Measurements from ENCODE around the gene MEIOSIN. TPM values are rescaled to one million over a fixed set of nuclear protein-coding genes. Genes with fewer than 3 reads are reported as not detected.

Gene MEIOSIN
- total RNA-seq, 1 donor from 2014 or later: not detected

DNA sequence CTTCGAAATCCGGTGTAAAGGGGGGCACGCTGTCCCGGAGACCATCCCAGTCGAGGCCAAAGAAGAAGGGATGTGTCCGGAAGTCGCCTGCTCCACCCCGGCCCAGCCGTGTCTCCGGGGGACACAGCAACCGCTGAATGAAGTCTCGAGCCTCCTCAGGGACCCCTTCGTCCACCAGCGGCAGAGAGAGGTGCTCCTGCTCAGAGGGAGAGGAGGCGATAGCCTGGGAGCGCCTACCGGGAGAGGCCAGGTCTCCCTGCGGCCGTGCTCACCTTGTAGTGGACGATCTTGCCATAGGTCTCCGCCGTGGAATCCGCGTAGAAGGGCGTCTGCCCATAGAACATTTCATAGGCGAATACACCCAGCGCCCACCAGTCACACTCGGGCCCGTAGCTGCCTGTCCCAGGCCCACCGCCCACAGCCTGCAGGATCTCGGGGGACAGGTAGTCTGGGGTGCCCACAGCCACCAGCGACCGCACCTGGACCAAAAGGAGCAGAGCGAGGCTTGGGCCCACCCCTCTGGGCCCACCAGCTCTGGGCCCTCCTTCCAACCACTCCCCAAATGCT, 44.2 kb downstream of the MEIOSIN start:
- Histone ChIP-seq H3K27ac (ENCODE audit: low read depth, low read length) (no peak overlapping the region), H3K9ac (ENCODE audit: low read depth in 1 of 3, low read length in 3 of 3) (no peak overlapping the region), H3K27me3 (ENCODE audit: control insufficient read depth in 3 of 3, insufficient read depth in 3 of 3, low read length in 3 of 3) (no peaks in the 10 kb centered on the region), H3K4me3 (ENCODE audit: low read length in 3 of 3) (no peak overlapping the region), H3K9me3 (ENCODE audit: control insufficient read depth in 3 of 3, low read length in 3 of 3) (no peaks in the 10 kb centered on the region), H3K4me1 (ENCODE audit: control insufficient read depth in 3 of 3, insufficient read depth in 3 of 3, low read length in 3 of 3) (peaks cover 26 to 40% (median 29%) of the 10 kb centered on the region in 3 donors), H3K36me3 (ENCODE audit: control insufficient read depth in 3 of 3, insufficient read depth in 3 of 3, low read length in 3 of 3) (peaks cover 24 to 52% (median 41%) of the 10 kb centered on the region in 3 donors)

DNA sequence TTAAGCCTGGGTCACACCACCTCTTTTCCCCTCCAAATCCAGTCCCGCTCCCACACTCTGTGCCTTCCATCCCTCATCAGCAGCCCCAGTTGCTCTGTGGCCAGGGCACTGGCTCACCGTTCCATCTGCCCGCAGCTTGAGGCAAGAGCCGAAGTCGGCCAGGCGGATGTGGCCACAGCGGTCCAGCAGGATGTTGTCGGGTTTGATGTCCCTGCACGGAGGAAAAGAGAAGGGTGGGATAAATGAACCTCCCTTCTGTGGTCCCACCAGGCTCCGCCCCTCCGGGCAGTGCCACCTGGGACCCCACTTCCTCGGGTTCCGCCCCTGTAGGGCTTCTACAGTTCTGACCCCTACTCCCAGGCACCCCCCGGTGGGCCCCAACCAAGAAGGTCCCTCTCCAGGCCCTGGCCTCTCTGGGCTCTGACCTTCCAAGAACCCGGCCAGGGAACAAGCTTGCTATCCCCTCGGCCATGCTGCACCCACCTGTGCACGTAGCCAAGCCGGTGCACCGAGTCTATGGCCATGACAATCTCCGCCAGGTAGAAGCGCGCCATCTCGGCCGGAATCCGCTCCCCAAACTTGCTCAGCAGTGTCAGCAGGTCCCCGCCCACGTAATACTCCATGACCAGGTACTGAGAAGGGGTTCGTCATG, 44.9 kb downstream of the MEIOSIN start:
- Histone ChIP-seq H3K27me3 (ENCODE audit: control insufficient read depth in 3 of 3, insufficient read depth in 3 of 3, low read length in 3 of 3) (no peaks in the 10 kb centered on the region), H3K36me3 (ENCODE audit: control insufficient read depth in 3 of 3, insufficient read depth in 3 of 3, low read length in 3 of 3) (peaks cover 24 to 45% (median 35%) of the 10 kb centered on the region in 3 donors), H3K4me1 (ENCODE audit: control insufficient read depth in 3 of 3, insufficient read depth in 3 of 3, low read length in 3 of 3) (peaks cover 31 to 39% (median 33%) of the 10 kb centered on the region in 3 donors), H3K9ac (ENCODE audit: low read depth in 1 of 3, low read length in 3 of 3) (no peak overlapping the region), H3K9me3 (ENCODE audit: control insufficient read depth in 3 of 3, low read length in 3 of 3) (no peaks in the 10 kb centered on the region), H3K4me3 (ENCODE audit: low read length in 3 of 3) (no peak overlapping the region), H3K27ac (ENCODE audit: low read depth, low read length) (no peak overlapping the region)

DNA sequence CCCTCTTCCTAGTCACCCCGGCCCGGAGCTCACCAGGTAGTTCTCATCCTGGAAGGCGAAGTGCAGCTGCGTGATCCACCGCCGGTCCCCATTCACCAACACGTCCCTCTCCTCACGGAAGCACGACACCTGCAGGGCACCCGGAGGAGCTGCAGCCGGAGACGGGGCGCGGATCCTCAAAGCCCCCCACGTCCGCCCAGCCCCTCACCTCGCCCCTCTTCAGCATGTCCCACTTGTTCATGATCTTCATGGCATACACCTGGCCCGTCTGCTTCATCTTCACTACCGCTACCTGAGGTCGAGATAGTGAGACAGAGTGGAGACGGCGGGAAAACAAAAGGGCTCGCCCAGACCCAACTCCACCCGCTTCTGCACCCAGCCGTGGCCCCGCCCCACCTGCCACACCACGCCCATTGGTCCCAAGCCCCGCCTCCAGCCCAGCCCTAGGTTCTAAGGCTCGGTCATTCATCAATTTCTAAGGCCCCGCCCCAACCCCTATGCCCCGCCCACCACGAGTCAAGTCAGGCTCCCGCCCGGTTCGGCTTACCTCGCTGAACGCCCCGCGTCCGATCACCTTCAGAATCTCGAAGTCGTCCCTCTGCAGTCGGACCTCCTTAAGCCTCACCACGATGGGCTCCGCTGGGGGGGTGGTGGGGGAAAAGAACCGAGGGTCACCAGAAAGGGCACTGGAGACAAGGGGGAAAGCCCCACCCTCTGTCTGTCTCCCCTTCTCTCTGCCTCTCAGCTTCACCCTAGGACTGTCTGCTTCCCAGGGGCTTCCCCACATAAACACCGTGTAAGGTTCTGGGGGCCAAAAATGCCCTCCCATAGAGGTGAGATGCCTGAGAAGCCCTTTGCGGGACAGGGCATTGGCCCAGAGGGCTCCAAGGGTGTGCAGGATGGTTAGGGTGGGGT, 46.2 kb downstream of the MEIOSIN start:
- Histone ChIP-seq H3K9ac (ENCODE audit: low read depth in 1 of 3, low read length in 3 of 3) (peak overlapping the region in 2 of 3 donors; percentile 86 to 94), H3K27ac (ENCODE audit: low read depth, low read length) (peak overlapping the region; percentile 95), H3K9me3 (ENCODE audit: control insufficient read depth in 3 of 3, low read length in 3 of 3) (no peaks in the 10 kb centered on the region), H3K4me1 (ENCODE audit: control insufficient read depth in 3 of 3, insufficient read depth in 3 of 3, low read length in 3 of 3) (peaks cover 44 to 47% (median 46%) of the 10 kb centered on the region in 3 donors), H3K27me3 (ENCODE audit: control insufficient read depth in 3 of 3, insufficient read depth in 3 of 3, low read length in 3 of 3) (no peaks in the 10 kb centered on the region), H3K4me3 (ENCODE audit: low read length in 3 of 3) (peak overlapping the region; percentile 14 to 91 (median 90)), H3K36me3 (ENCODE audit: control insufficient read depth in 3 of 3, insufficient read depth in 3 of 3, low read length in 3 of 3) (peaks cover 24 to 39% (median 35%) of the 10 kb centered on the region in 3 donors)

DNA sequence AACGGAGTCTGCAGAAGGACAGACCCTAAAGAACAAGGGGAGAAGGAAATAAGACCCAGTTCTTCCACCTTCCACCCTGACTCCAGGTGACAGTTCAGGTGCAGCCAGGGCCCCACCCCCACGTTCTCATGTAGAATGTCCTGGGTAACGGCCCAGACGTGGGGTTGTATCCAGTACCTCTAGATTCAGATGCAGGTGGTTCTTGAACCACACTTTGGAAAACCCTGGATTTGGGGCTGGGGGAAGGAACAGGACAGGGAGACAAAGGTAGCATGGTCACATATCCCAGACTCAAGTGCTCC, 46.9 kb downstream of the MEIOSIN start:
- H3K36me3 ChIP-seq (ENCODE audit: control insufficient read depth in 3 of 3, insufficient read depth in 3 of 3, low read length in 3 of 3): peaks cover 24 to 35% (median 29%) of the 10 kb centered on the region in 3 donors
- no peaks in the 10 kb centered on the region for H3K27me3 ChIP-seq (ENCODE audit: control insufficient read depth in 3 of 3, insufficient read depth in 3 of 3, low read length in 3 of 3)
- peak overlapping the region; percentile 31 to 91 (median 90) for H3K4me3 ChIP-seq (ENCODE audit: low read length in 3 of 3)
- peak overlapping the region; percentile 95 for H3K27ac ChIP-seq (ENCODE audit: low read depth, low read length)
- peaks cover 50 to 53% (median 52%) of the 10 kb centered on the region in 3 donors for H3K4me1 ChIP-seq (ENCODE audit: control insufficient read depth in 3 of 3, insufficient read depth in 3 of 3, low read length in 3 of 3)
- peak overlapping the region in 2 of 3 donors; percentile 86 to 94 for H3K9ac ChIP-seq (ENCODE audit: low read depth in 1 of 3, low read length in 3 of 3)
- H3K9me3 ChIP-seq (ENCODE audit: control insufficient read depth in 3 of 3, low read length in 3 of 3): no peaks in the 10 kb centered on the region

DNA sequence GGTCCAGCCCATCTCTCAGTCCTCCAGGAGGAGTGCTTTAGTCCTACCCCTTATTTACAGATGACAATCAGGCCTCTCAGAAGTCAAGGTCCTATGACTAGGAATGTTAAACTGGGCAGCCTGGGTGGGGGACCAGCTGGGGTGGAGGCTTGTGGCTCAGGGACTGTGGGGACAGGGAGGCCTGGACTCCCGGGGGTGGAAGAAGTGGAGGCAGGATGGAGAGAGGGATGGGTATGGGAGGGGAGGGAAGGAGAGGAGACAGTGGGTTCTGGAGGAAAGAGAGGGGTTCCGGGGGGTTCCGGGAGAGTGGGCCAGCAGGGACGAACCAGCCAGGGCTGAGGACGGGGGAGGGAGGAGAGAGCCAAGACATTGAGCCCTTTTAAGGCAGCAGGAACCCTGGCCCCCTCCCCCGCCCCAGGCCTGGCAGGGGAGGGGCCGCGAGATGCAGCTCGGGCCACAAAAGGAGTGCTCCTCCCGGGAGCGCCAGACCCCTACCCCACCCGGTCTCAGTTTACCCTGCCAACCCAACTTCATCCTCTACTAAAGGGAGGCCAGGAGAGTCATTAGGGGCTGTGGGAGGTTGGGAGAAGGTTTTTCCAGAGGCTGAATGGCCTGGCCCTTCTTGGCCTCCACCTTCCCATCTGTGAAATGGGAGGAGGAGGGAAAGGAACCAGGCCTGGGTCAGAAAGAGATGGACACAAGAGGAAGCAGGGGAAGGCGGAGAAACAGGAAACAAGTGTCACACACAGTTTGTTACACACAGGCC, 47.4 kb downstream of the MEIOSIN start:
- H3K4me1 ChIP-seq (ENCODE audit: control insufficient read depth in 3 of 3, insufficient read depth in 3 of 3, low read length in 3 of 3): peaks cover 56 to 58% (median 57%) of the 10 kb centered on the region in 3 donors
- no peaks in the 10 kb centered on the region for H3K27me3 ChIP-seq (ENCODE audit: control insufficient read depth in 3 of 3, insufficient read depth in 3 of 3, low read length in 3 of 3)
- H3K36me3 ChIP-seq (ENCODE audit: control insufficient read depth in 3 of 3, insufficient read depth in 3 of 3, low read length in 3 of 3): peaks cover 24 to 35% (median 29%) of the 10 kb centered on the region in 3 donors
- H3K9me3 ChIP-seq (ENCODE audit: control insufficient read depth in 3 of 3, low read length in 3 of 3): no peaks in the 10 kb centered on the region
- H3K27ac ChIP-seq (ENCODE audit: low read depth, low read length): peak overlapping the region; percentile 95
- peak overlapping the region; percentile 74 to 91 (median 90) for H3K4me3 ChIP-seq (ENCODE audit: low read length in 3 of 3)
- peak overlapping the region; percentile 69 to 94 (median 86) for H3K9ac ChIP-seq (ENCODE audit: low read depth in 1 of 3, low read length in 3 of 3)

DNA sequence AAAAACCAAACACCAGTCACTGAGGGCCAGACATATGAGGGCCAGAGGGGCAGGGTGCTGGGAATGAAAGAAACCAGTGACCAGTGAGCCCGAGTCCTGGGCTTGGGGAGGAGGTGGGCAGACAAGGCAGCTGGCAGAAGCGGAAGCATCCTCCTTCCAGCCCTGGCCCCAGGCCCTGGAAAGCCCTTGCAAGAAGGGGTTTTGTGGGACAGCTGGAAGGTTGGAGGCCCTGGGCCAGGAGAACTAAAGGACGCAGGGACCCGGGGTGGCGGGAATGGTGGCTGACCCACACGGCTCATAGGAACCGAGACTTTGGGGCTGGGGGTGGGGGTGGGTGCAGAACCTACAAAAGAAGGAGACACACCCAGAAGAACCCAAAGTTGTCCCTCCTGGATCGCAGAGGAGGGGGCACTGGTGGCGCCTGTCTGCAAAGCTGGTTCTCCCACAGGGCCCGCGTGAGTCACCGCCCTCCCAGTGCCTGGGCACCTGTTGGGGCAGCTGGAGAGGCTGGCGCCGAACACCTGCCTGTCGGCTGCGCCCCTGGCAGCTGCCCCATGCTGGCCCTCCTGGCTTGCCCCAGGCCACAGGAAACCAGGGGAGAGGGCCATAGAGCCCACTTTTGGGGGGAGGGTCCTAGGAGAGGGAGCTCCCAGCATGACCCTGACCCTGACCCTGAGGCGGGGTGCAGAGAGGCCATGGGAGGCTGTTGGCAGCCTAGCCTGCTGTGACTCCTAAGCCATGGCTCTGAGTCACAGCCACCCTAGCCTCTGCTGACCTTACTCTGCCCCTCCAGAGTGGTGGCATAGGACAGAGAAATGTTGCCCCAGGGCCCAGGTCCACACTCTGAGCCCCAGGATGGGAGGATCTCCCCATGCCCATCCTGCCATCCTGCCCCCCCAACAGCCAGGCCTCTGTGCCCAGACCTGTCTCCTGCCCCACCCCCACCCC, 48.2 kb downstream of the MEIOSIN start:
- peak overlapping the region; percentile 69 to 94 (median 86) for H3K9ac ChIP-seq (ENCODE audit: low read depth in 1 of 3, low read length in 3 of 3)
- H3K9me3 ChIP-seq (ENCODE audit: control insufficient read depth in 3 of 3, low read length in 3 of 3): no peaks in the 10 kb centered on the region
- H3K4me3 ChIP-seq (ENCODE audit: low read length in 3 of 3): peak overlapping the region; percentile 74 to 91 (median 90)
- H3K27me3 ChIP-seq (ENCODE audit: control insufficient read depth in 3 of 3, insufficient read depth in 3 of 3, low read length in 3 of 3): no peaks in the 10 kb centered on the region
- H3K36me3 ChIP-seq (ENCODE audit: control insufficient read depth in 3 of 3, insufficient read depth in 3 of 3, low read length in 3 of 3): peaks cover 28 to 34% (median 28%) of the 10 kb centered on the region in 3 donors
- peak overlapping the region; percentile 95 for H3K27ac ChIP-seq (ENCODE audit: low read depth, low read length)
- peaks cover 57 to 66% (median 64%) of the 10 kb centered on the region in 3 donors for H3K4me1 ChIP-seq (ENCODE audit: control insufficient read depth in 3 of 3, insufficient read depth in 3 of 3, low read length in 3 of 3)

DNA sequence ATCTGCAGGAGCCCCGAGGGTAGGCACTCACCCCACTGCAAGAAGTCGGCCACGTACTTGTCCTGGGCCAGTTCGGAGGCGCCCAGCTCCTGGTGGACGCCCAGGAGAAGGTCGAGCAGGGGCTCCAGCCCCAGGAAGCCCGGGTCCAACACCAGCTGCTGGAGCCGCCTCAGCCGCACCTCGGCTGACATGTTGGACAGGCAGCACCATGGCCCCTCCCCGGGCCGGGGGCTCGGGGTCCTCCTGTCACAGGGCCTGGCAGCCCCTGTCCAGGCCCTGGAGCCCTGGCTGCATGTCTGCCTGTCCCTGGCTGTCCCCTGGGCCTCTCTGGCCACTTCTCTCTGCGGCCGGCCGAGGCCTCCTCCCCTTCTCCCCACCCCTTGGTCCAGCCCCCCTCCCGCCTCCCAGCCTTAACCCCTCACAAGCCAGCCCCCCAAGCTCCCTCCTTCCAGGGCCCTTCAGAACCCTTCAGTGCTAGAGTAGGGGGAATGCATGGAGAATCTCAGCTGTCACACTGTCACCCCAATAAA, 49.0 kb downstream of the MEIOSIN start, which contains the start of gene DMPK:
TSS of gene DMPK (minus strand) at position 329 of the 530 bp plus-strand sequence. CDS start at position 191, 138 bp downstream.
- Histone ChIP-seq H3K27ac (ENCODE audit: low read depth, low read length) (peak within 1 kb of the TSS; percentile 95), H3K36me3 (ENCODE audit: control insufficient read depth in 3 of 3, insufficient read depth in 3 of 3, low read length in 3 of 3) (peaks cover 25 to 30% (median 26%) of the 10 kb centered on the region in 3 donors), H3K4me1 (ENCODE audit: control insufficient read depth in 3 of 3, insufficient read depth in 3 of 3, low read length in 3 of 3) (peaks cover 60 to 73% (median 69%) of the 10 kb centered on the region in 3 donors), H3K4me3 (ENCODE audit: low read length in 3 of 3) (peak within 1 kb of the TSS; percentile 74 to 91 (median 90)), H3K9me3 (ENCODE audit: control insufficient read depth in 3 of 3, low read length in 3 of 3) (no peaks in the 10 kb centered on the region), H3K27me3 (ENCODE audit: control insufficient read depth in 3 of 3, insufficient read depth in 3 of 3, low read length in 3 of 3) (no peaks in the 10 kb centered on the region), H3K9ac (ENCODE audit: low read depth in 1 of 3, low read length in 3 of 3) (peak within 1 kb of the TSS; percentile 76 to 94 (median 86))

DNA sequence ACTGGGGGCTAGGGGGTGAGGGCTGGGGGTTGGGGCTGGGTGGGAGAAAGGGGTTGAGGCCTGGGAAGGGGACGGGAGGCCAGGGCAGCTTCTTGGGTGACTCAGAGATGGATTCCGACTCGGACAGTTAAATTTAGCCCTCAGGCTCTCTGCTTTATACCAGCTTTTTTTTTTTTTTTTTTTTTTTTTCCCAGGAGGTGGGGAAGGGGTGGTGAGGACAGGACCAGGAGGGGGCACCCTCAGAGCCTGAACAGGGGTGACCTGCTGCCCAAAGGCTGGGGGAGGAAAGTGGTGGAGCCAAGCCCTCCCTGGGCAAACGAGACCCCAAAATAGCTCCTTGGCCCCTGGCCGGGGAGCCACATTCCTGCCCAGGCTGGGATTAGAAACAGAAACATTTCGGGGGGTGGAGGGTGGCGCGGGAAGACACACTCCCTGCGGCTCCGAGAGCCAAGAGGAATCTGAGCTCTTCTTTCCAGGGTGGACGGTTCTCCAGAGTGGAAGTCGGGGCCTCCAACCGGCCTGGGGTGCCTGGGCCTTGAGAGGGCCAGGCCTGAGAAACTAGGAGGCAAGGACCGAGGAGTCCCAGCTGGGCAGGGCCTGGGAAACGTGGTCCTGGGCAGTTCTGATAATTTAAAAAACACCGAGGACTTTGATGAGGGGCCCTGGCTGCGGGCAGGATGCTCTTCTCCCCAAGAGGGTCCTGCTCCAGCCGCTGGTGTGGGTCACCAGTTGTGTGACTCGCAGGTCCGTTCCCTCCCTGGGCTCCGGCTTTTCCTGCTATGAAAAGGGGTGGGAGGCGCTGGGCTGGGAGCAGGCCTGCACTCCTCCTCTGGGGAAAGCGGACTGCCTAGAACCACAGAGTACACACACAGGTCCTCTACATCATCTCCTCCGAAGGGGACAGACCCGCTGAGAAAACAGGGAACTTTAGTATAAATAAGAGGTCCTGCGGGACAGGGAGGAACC, 49.9 kb downstream of the MEIOSIN start:
- Histone ChIP-seq H3K4me3 (ENCODE audit: low read length in 3 of 3) (peak overlapping the region; percentile 59 to 91 (median 90)), H3K27me3 (ENCODE audit: control insufficient read depth in 3 of 3, insufficient read depth in 3 of 3, low read length in 3 of 3) (no peaks in the 10 kb centered on the region), H3K9me3 (ENCODE audit: control insufficient read depth in 3 of 3, low read length in 3 of 3) (no peaks in the 10 kb centered on the region), H3K4me1 (ENCODE audit: control insufficient read depth in 3 of 3, insufficient read depth in 3 of 3, low read length in 3 of 3) (peaks cover 62 to 79% (median 71%) of the 10 kb centered on the region in 3 donors), H3K27ac (ENCODE audit: low read depth, low read length) (peak overlapping the region; percentile 95), H3K9ac (ENCODE audit: low read depth in 1 of 3, low read length in 3 of 3) (peak overlapping the region; percentile 51 to 94 (median 86)), H3K36me3 (ENCODE audit: control insufficient read depth in 3 of 3, insufficient read depth in 3 of 3, low read length in 3 of 3) (peaks cover 17 to 22% (median 17%) of the 10 kb centered on the region in 3 donors)
